Middle frontal gyrus (tissue), 1 donor: ENCODE data around the gene ZNF524.

Experiments
- DNase-seq: peaks from one replicate; pipeline ENCODE4 v3.0.0-alpha.2; 2015; ENCODE audit warnings: low spot score; ENCODE audit errors: extremely low spot score

Gene ZNF524

GRCh38 chr19:55641426-55642152 lies 41.5 kb downstream of the ZNF524 start:
- DNase-seq: no peak

GRCh38 chr19:55642153-55643002 lies 42.3 kb downstream of the ZNF524 start:
- DNase-seq: no peak

DNA sequence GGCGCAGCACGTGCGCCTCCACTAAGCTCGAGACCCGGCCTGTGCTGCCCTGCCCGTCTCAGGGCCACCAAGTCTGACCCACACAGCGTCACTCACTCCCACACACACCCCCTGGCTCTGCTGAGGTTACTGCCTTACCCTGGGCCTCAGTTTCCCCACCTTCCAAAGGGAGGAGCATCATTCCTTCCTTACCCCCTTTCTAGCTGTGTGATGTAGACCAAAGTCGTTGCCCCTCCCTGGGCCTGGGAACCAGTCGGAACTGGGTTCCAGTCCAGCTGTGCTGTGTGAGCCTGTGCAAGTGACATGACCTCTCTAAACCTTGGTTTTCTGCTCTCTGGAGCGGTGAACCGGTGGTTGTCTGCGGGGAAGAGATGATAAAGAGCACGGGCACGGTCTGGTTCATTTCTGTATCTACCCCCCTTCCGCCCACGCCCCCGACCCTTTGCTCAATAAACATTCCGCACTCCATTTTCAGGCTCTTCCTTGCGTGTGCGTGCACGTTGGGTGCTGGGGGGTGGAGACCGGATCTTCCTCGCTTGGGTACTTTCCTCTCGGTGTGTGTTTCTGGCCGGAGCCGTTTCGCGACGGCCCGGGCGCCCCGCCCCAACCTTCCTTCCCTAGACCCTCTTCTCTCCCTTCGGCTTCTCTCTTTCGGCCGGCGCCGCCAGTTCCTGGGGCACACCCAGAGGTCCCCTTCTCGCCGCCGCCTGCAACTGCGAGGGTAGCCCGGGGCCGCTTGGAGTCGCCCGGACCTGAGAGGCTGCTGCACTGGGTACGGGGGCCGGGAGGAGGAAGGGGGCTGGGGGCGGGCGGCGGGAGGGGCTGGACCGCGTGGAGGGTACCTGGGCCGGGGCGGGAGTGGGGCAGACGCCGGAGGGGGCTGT lies 43.2 kb downstream of the ZNF524 start, which contains the start of gene ZNF581:
ZNF581 (plus strand) TSS at position 647 of the 884 bp plus-strand sequence. CDS start 923 bp downstream, outside the sequence.
- DNase-seq: no peak

GRCh38 chr19:55643887-55644176 lies 43.7 kb downstream of the ZNF524 start:
- DNase-seq: no peak

DNA sequence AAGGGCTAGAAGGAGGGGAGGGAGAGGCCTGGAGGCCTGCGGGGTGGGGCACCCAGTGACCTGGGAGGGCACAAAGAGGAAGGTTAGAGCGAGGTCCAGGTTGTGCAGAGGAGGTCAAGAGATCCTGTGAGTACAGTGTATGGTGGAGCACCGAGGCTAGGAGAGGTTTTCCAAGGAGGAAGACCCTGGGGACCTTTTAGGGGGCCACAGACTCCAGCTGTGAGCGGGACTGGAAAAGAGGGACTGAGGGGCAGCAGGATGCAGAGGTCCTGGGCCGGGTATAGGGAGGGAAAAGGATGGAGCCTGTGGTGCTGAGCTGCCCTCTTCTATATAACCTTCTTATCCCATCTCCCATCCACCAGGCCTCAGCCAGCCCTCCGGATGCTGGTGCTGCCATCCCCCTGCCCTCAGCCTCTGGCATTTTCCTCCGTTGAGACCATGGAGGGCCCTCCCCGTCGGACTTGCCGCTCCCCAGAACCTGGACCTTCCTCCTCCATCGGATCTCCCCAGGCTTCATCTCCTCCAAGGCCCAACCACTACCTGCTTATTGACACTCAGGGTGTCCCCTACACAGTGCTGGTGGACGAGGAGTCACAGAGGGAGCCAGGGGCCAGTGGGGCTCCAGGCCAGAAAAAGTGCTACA lies 44.2 kb downstream of the ZNF524 start:
- no peak for DNase-seq

DNA sequence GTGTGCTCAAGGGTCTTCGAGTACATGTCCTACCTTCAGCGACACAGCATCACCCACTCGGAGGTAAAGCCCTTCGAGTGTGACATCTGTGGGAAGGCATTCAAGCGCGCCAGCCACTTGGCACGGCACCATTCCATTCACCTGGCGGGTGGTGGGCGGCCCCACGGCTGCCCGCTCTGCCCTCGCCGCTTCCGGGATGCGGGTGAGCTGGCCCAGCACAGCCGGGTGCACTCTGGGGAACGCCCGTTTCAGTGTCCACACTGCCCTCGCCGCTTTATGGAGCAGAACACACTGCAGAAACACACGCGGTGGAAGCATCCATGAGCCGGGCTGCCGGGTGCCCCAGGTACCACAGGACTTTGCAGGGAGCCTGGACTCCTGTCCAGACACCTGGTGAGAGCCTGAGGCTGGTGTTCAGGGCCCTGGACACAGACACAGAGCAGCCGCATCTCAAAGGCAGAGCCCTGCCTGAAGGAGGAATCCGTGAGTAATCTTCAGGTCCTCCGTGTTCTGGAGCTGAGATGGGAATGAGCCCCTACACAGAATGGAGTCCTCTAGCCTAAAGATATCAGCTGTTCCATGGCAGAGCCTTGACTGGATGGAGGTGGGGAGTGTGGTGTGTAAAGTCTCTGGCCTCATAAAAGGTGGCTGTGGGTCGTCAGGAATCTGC lies 44.9 kb downstream of the ZNF524 start:
- DNase-seq: no peak

- no peak for DNase-seq
Observed at GRCh38 chr19:55645512-55645881, 45.4 kb downstream of the ZNF524 start.

DNA sequence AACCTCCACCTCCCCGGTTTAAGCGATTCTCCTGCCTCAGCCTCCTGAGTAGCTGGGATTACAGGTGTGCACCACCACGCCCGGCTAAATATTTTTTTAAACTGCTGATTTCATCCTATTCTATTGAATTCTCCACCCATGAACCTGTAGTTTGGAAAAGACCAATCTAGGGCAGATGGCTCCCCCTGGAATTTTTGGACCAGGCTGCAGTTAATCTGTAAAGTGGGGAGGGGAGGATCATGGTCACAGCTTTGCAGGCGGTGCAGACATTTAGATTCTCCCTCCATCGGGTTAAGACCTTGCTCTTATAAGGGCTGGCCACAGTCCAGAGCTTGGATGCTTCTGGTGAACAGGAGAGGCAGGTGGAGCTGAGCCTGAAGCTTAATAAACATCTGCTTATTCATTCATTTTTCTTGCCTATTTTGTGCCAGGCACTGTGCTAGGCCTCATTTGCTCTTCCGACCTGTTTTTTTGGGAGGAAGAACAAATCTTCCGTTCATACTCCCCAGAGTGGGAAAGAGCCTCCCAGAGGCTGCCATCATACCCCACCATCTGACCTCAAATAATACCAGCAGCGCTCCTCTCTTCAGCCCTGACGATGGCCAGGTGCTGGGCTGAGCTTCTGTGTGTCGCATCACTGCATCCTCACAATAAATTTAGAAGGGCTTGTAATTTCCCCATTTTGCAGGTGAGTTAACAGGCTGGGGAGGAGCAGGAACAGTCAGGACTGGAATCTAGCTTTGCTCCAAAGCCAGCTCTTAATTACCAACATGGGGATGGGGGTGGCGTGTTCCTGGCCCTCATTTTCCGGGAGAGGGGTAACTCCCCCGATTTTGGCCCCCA lies 47.0 kb downstream of the ZNF524 start:
- no peak for DNase-seq

DNA sequence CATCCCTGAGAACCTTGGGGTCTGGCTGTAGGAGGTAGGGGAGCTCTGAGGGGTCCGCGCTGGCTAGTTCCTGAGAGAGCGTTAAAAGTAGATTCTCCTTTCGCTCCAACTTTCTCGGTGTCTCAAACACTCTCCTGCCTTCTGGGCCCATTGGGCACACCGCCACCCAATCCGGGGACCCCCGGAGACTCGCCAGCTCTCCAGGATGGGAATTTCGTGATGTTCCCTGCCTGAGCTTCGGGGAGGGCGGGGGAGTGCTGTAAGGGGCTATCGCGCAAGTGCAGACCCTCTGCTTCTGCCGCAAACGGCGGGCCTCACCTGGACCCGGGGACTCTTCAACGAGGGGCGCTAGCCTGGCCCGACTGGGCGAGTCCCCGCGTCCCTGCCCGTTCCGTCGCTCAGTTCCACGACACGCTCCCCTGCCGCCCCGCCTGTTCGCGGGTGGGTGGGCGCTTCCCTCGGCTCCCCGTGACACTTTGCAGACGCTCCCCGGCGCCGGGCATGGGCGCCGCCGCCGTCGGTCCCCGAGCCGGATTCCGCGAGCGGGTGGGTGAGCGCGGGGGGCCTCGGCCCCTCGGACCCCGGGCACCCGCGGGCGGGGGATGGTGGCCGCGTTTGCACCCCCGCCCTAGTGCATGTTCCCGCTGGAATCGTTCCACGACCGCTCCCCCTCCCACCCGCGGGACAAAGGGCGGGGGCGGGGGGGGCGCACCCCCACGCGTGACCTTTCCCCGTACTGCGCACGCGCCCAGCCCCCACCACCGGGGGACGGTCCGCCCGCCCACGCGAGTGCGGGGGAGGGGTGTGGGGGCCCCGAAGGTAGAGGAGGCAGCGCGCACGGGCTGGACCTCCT lies 47.9 kb downstream of the ZNF524 start, which contains the start of gene CCDC106:
CCDC106 (plus strand) TSS at position 481 of the 853 bp plus-strand sequence. CDS start 835 bp downstream, outside the sequence.
- no peak for DNase-seq

DNA sequence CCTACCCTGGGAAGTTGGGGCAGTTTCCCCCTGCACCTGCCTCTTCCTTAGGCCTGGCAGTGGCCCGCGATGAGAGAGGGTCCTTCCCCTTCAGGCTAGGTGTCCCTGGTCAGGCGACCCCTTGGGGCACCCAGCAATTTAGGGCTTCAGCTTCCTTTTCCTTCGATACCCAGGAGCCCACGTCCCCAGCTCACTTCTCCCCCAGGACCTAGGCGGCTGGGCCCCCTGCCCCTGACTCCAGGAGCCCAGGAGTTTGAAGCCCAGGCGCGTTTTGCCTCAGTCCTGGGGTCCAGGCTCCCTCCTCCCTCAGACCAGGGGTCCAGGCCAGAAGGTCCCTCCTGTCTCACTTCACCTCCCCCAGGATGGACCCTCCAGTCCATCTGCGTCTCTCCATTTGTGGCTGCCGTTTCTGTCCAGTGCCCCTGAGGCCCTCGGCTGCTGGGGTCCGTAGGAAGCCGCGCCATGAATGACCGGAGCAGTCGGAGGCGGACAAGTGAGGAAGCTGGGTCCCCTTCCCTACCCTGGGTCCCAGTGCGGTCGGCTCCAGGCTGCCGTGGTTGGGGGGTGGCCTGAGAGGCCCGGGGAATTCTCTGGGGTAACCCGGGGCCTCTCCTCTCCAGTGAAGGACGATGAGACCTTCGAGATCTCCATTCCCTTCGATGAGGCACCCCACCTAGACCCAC lies 48.6 kb downstream of the ZNF524 start:
- no peak for DNase-seq

- DNase-seq: no peak
Observed at GRCh38 chr19:55649268-55650125, 49.4 kb downstream of the ZNF524 start.

GRCh38 chr19:55650126-55650557 lies 50.1 kb downstream of the ZNF524 start:
- DNase-seq: no peak

GRCh38 chr19:55650602-55651230 lies 50.6 kb downstream of the ZNF524 start:
- no peak for DNase-seq

- DNase-seq: no peak
Observed at GRCh38 chr19:55651236-55651635, 51.1 kb downstream of the ZNF524 start.

DNA sequence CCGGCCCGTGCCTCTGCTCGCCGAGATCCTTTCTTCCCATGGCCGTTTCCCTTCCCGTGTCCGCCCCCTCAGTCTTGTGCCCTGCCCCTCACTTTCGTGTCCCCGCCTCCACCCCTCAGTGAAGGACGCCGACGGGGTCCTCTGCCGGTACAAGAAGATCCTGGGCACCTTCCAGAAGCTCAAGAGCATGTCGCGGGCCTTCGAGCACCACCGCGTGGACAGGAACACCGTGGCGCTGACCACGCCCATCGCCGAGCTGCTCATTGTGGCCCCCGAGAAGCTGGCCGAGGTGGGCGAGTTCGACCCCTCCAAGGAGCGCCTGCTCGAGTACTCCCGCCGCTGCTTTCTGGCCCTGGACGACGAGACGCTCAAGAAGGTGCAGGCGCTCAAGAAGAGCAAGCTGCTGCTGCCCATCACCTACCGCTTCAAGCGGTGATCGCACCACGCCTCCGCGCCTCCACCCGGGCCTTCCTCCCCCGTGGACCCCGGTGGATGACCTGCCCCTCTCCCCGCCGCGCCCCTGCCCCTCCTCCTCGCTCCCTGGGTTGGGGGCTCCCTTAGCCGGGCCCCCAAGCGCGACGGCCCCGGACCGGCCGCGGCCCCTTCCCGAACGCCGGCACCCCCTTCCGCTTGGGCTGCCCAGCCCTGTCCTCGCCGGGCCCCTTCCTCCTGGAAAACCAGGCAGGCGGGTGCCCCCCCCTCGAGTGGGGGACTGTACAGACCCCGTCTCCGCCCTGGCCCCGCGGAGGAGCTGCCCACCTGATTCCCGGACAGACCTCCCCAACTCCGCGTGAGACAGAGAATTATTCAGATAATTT lies 52.4 kb downstream of the ZNF524 start:
- no peak for DNase-seq
